NB4 (cell line): ENCODE measurements around the gene FERMT3.

Source experiments
- DNase-seq: peaks from one replicate; pipeline ENCODE4 v3.0.0; 2010; ENCODE audit warnings: low read depth
- H3K4me3 ChIP-seq: one replicate; pipeline ENCODE4 v1.5.1; 2011; ENCODE audit warnings: mild to moderate bottlenecking, low read depth, low read length, moderate library complexity
- MYC ChIP-seq: IDR thresholded peaks from 2 replicates; pipeline ENCODE4 v1.6.1; 2011; ENCODE audit warnings: low read depth, low read length
- POLR2A ChIP-seq: IDR thresholded peaks from 2 replicates; pipeline ENCODE4 v1.6.1; 2011; ENCODE audit warnings: mild to moderate bottlenecking; ENCODE audit not compliant: insufficient read length; ENCODE audit errors: extremely low read depth
- TF ChIP-seq, protein P1 (sequence below): IDR thresholded peaks from 2 replicates; pipeline ENCODE4 v1.6.1; 2011; ENCODE audit warnings: low read depth, low read length
- TF ChIP-seq, protein P2 (sequence below): IDR thresholded peaks from one replicate; pipeline ENCODE4 v1.5.1; 2012; ENCODE audit warnings: low read depth, low read length

Gene FERMT3

DNA sequence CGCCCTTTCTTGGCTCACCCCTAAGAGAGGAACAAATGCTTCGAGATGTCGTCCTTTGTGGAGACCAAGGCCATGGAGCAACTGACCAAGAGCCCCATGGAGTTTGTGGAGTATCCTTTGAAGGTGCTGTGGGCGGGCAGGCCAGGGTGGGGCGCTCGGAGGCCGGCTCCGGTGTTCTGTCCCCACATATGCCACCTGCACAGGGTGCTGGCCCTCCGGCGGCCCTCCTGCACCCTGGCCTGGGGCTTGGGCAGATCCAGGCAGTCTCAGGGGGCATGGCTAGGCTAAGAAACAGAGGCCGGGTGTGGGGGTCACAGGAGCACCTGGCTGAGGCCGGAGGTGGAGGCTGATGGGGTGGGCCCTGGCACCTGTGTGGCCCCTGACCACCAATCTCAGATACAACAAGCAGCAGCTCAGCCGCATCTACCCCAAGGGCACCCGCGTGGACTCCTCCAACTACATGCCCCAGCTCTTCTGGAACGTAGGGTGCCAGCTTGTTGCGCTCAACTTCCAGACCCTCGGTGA is 55.1 kb downstream of the FERMT3 start:
- DNase-seq, result no peak
- no peak overlapping the region for H3K4me3 ChIP-seq
- TF ChIP-seq, protein P1, sequence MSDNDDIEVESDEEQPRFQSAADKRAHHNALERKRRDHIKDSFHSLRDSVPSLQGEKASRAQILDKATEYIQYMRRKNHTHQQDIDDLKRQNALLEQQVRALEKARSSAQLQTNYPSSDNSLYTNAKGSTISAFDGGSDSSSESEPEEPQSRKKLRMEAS, result no peak
- TF ChIP-seq POLR2A, result no peak
- TF ChIP-seq, protein P2, sequence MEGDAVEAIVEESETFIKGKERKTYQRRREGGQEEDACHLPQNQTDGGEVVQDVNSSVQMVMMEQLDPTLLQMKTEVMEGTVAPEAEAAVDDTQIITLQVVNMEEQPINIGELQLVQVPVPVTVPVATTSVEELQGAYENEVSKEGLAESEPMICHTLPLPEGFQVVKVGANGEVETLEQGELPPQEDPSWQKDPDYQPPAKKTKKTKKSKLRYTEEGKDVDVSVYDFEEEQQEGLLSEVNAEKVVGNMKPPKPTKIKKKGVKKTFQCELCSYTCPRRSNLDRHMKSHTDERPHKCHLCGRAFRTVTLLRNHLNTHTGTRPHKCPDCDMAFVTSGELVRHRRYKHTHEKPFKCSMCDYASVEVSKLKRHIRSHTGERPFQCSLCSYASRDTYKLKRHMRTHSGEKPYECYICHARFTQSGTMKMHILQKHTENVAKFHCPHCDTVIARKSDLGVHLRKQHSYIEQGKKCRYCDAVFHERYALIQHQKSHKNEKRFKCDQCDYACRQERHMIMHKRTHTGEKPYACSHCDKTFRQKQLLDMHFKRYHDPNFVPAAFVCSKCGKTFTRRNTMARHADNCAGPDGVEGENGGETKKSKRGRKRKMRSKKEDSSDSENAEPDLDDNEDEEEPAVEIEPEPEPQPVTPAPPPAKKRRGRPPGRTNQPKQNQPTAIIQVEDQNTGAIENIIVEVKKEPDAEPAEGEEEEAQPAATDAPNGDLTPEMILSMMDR, result no peak
- TF ChIP-seq MYC, result no peak

DNA sequence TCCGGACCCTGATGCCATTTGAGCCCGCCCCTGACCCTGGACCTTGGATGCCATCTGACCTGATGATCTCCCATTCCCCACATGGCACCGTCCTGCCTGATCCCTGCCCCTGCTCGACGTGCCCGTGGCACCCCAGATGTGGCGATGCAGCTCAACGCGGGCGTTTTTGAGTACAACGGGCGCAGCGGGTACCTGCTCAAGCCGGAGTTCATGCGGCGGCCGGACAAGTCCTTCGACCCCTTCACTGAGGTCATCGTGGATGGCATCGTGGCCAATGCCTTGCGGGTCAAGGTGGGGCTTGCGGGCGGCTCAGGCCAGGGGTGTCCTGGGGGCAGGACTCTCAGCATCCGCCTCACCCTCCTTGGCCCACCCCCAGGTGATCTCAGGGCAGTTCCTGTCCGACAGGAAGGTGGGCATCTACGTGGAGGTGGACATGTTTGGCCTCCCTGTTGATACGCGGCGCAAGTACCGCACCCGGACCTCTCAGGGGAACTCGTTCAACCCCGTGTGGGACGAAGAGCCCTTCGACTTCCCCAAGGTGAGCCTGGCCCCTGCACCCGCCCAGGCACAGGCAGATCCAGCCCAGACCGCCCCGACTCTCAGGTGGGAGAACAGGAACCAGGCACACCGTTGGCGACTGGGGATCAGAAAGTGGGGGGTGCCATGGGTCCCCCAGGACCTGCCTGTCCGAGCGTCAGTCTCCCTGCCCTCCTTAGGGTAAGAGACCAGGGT is 55.9 kb downstream of the FERMT3 start:
- H3K4me3 ChIP-seq, result no peak overlapping the region
- DNase-seq, result no peak
- TF ChIP-seq POLR2A, result no peak
- TF ChIP-seq, protein P1, result no peak
- TF ChIP-seq, protein P2, result no peak
- no peak for TF ChIP-seq MYC

DNA sequence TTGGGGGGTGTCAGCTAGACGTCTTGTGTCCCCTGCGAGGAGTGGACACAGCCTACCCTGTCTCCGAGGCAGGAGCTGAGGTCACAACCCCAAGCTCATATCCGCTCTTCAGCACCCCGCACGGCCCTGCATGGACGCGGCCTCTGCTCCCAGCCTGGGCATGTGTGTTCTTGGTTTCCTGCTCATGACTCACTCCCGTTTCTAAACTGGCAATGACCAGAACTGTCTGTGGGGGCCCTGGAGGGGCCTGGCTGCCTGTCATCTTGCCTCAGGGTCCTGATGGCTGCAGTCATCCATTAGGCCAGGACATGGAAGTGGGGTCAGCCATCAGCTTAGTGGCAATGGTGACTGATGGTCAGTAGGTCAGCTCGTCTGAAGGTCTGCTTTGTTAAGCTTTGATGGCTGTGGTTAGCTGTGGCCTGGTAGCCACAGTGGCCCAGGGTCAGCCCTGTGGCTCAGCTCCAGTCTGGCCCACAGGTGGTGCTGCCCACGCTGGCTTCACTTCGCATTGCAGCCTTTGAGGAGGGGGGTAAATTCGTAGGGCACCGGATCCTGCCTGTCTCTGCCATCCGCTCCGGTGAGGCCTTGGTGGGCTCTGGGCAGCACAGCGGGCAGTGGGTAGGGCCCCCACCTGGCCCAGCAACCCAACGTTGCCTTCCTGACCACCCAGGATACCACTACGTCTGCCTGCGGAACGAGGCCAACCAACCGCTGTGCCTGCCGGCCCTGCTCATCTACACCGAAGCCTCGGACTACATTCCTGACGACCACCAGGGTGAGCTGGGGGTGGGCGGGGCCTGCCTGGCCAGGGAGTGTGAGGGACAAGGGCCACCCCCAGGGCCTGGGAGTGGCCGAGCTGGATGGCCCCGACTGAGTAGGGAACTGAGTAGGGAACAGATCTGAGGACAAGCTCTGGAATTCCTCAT is 56.8 kb downstream of the FERMT3 start:
- no peak for DNase-seq
- TF ChIP-seq MYC (no peak), POLR2A (no peak)
- TF ChIP-seq, protein P2, result no peak
- TF ChIP-seq, protein P1, result no peak
- no peak overlapping the region for H3K4me3 ChIP-seq

DNA sequence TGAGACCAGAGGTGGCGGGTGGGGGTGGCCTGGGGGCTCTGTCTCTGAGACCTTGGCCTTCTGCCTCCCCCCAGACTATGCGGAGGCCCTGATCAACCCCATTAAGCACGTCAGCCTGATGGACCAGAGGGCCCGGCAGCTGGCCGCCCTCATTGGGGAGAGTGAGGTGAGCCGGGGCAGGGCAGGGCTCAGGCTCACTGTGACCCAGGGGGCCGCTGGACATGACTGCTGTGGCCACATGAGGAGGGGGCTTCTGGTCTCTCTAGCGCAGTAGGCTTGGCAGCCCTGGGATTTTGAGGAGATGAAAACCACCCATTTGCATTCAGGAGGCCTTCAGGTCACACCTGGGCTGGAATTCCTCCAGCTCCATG is 57.4 kb downstream of the FERMT3 start:
- no peak for DNase-seq
- no peak overlapping the region for H3K4me3 ChIP-seq
- TF ChIP-seq MYC, result no peak
- no peak for TF ChIP-seq POLR2A
- TF ChIP-seq, protein P1, result no peak
- TF ChIP-seq, protein P2, result no peak

DNA sequence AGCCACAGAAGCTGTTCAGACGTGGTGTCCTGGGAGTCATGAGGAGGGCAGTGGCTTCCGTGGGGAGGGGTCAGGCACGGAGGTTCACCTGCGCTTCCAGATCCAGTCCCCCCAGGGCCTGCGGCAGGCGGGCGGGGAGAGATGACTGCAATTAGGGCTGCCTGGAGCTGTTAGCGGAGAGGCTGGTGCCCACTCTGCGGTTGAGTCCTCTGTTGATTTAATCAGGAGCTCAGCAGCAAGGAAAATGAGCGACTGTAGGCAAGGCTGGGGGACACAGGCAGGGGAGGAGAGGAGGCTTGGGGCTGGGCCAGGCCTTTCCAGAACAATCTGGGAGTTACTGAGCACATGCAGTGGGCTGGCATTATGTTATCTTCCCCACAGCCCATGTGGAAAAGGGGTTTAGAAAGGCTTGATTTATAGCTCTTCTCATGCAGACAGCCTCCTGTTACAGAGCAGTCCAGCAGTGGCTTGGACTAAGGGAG is 57.9 kb downstream of the FERMT3 start:
- no peak overlapping the region for H3K4me3 ChIP-seq
- DNase-seq, result no peak
- TF ChIP-seq, protein P2, result no peak
- TF ChIP-seq, protein P1, result no peak
- no peak for TF ChIP-seq POLR2A
- TF ChIP-seq MYC, result no peak
